Smooth muscle cell (in vitro differentiated cells): ENCODE results near the gene OPRD1. TPM values are rescaled to one million over a fixed set of nuclear protein-coding genes. Genes with fewer than 3 reads are reported as not detected.
A peak's percentile ranks its signal among the peaks of the same experiment; 100 is the strongest.

ENCODE experiments used
- DNase-seq: peaks from one replicate; lab custom pipeline; 2025; ENCODE audit not compliant: unreplicated experiment; lab: John Stamatoyannopoulos, UW
- H2AFZ ChIP-seq: fragments of 200-600 bp; sonication (generic); 2 replicates; pipeline ENCODE4 v1.6.0; 2016; ENCODE audit warnings: antibody characterized with exemption, low read depth, mild to moderate bottlenecking
- H3F3A ChIP-seq: fragments of 200-600 bp; sonication (generic); 2 replicates; pipeline ENCODE4 v1.6.0; 2017; ENCODE audit warnings: antibody characterized with exemption, low read depth
- H3K27ac ChIP-seq: fragments of 200-600 bp; sonication (generic); 2 replicates; pipeline ENCODE4 v1.5.1; 2016; ENCODE audit warnings: low read depth, mild to moderate bottlenecking
- H3K27me3 ChIP-seq: fragments of 200-600 bp; sonication (generic); 2 replicates; pipeline ENCODE4 v1.6.1; 2016; ENCODE audit warnings: low read depth, mild to moderate bottlenecking
- H3K36me3 ChIP-seq: fragments of 200-600 bp; sonication (generic); 2 replicates; pipeline ENCODE4 v1.5.1; 2016; ENCODE audit warnings: low read depth
- H3K4me1 ChIP-seq: fragments of 200-600 bp; sonication (generic); 2 replicates; pipeline ENCODE4 v1.5.1; 2016; ENCODE audit warnings: low read depth
- H3K4me2 ChIP-seq: fragments of 200-600 bp; sonication (generic); 2 replicates; pipeline ENCODE4 v1.6.0; 2016; ENCODE audit warnings: mild to moderate bottlenecking
- H3K4me3 ChIP-seq: fragments of 200-600 bp; sonication (generic); 2 replicates; pipeline ENCODE4 v1.5.1; 2016; ENCODE audit warnings: mild to moderate bottlenecking
- H3K79me2 ChIP-seq: fragments of 200-600 bp; sonication (generic); 2 replicates; pipeline ENCODE4 v1.6.0; 2016; ENCODE audit warnings: low read depth, mild to moderate bottlenecking
- H3K9ac ChIP-seq: fragments of 200-600 bp; sonication (generic); 2 replicates; pipeline ENCODE4 v1.6.0; 2016; ENCODE audit warnings: low read depth
- H3K9me3 ChIP-seq: fragments of 200-600 bp; sonication (generic); replicated peaks from 2 replicates; pipeline ENCODE4 v1.5.1; 2016; ENCODE audit warnings: low read depth
- H4K20me1 ChIP-seq: fragments of 200-600 bp; sonication (generic); 2 replicates; pipeline ENCODE4 v1.6.0; 2016; ENCODE audit warnings: low read depth
- CTCF ChIP-seq: fragments of 200-600 bp; sonication (generic); IDR thresholded peaks from 2 replicates; pipeline ENCODE4 v1.5.1; 2017; ENCODE audit warnings: borderline replicate concordance, mild to moderate bottlenecking, antibody characterized with exemption; ENCODE audit not compliant: insufficient read depth, poor library complexity, severe bottlenecking
- WGBS: methylation state at CpG from one replicate; pipeline ENCODE4 v1.1.7; 2016; ENCODE audit warnings: low lambda C conversion rate; 5-methylcytosine and 5-hydroxymethylcytosine counted together
- polyA plus RNA-seq: library from polyadenylated mRNA; unstranded; fragments of >200 nt; fragmentation: Nextera tagmentation; extraction: Ambion mirVana; gene quantifications from 2 replicates; pipeline ENCODE4 v1.2.1, GENCODE V29; 2016
- total RNA-seq: library from RNA; depleted of rRNA; stranded (reverse); fragments of >200 nt; gene quantifications from 2 replicates; pipeline ENCODE4 v1.2.3, GENCODE V29; 2014

The OPRD1 gene
- total and polyA plus RNA-seq, 2 experiments from 2014 or later, result 0.90 to 1.5 TPM

GRCh38 chr1:28893403-28894102 is 81.6 kb downstream of the OPRD1 start:
- Histone ChIP-seq H3F3A (no peaks in the 10 kb centered on the region), H3K9me3 (no peaks in the 10 kb centered on the region), H3K27me3 (no peaks in the 10 kb centered on the region), H3K4me3 (no peak overlapping the region), H3K4me1 (no peaks in the 10 kb centered on the region), H3K27ac (no peak overlapping the region), H2AFZ (no peak overlapping the region), H3K36me3 (no peaks in the 10 kb centered on the region), H3K4me2 (no peak overlapping the region), H4K20me1 (peaks cover 9% of the 10 kb centered on the region), H3K79me2 (peaks cover 3% of the 10 kb centered on the region), H3K9ac (no peak overlapping the region)
- WGBS, result 47% methylated on average over 8 of the region's 8 CpGs
- DNase-seq, result no peak
- peak; percentile 36 for TF ChIP-seq CTCF

GRCh38 chr1:28894785-28895184 is 82.8 kb downstream of the OPRD1 start:
- Histone ChIP-seq H2AFZ (no peak overlapping the region), H3K9ac (no peak overlapping the region), H3K9me3 (no peaks in the 10 kb centered on the region), H3K27me3 (no peaks in the 10 kb centered on the region), H3K79me2 (no peaks in the 10 kb centered on the region), H3K4me1 (peaks cover 8% of the 10 kb centered on the region), H3K27ac (no peak overlapping the region), H3K36me3 (no peaks in the 10 kb centered on the region), H3K4me3 (no peak overlapping the region), H3K4me2 (no peak overlapping the region), H3F3A (no peaks in the 10 kb centered on the region), H4K20me1 (peaks cover 21% of the 10 kb centered on the region)
- 69% methylated on average over 2 of the region's 2 CpGs for WGBS
- TF ChIP-seq CTCF, result no peak
- no peak for DNase-seq

- no peak overlapping the region for H3K9ac ChIP-seq
- no peaks in the 10 kb centered on the region for H3K27me3 ChIP-seq
- no peak overlapping the region for H3K4me3 ChIP-seq
- H3F3A ChIP-seq, result no peaks in the 10 kb centered on the region
- H3K4me2 ChIP-seq, result no peak overlapping the region
- H3K4me1 ChIP-seq, result peaks cover 9% of the 10 kb centered on the region
- no peak overlapping the region for H2AFZ ChIP-seq
- peaks cover 22% of the 10 kb centered on the region for H4K20me1 ChIP-seq
- TF ChIP-seq CTCF, result no peak
- no peaks in the 10 kb centered on the region for H3K79me2 ChIP-seq
- H3K27ac ChIP-seq, result no peak overlapping the region
- 93% methylated on average over 4 of the region's 4 CpGs for WGBS
- no peak for DNase-seq
- H3K9me3 ChIP-seq, result no peaks in the 10 kb centered on the region
- H3K36me3 ChIP-seq, result no peaks in the 10 kb centered on the region
Observed at GRCh38 chr1:28895896-28896608, 84.1 kb downstream of the OPRD1 start.

GRCh38 chr1:28896609-28896986 is 84.6 kb downstream of the OPRD1 start:
- no peak overlapping the region for H3K27ac ChIP-seq
- H3K36me3 ChIP-seq, result no peaks in the 10 kb centered on the region
- H3K79me2 ChIP-seq, result no peaks in the 10 kb centered on the region
- WGBS, result 67% methylated on average over 2 of the region's 3 CpGs
- H3K4me1 ChIP-seq, result peaks cover 9% of the 10 kb centered on the region
- H3K27me3 ChIP-seq, result no peaks in the 10 kb centered on the region
- H3K4me2 ChIP-seq, result no peak overlapping the region
- H3K4me3 ChIP-seq, result no peak overlapping the region
- no peaks in the 10 kb centered on the region for H3F3A ChIP-seq
- H3K9me3 ChIP-seq, result no peaks in the 10 kb centered on the region
- no peak overlapping the region for H2AFZ ChIP-seq
- no peak for TF ChIP-seq CTCF
- H4K20me1 ChIP-seq, result peaks cover 23% of the 10 kb centered on the region
- no peak overlapping the region for H3K9ac ChIP-seq
- no peak for DNase-seq
